ENCODE measurements around the gene UCK1.

DNA sequence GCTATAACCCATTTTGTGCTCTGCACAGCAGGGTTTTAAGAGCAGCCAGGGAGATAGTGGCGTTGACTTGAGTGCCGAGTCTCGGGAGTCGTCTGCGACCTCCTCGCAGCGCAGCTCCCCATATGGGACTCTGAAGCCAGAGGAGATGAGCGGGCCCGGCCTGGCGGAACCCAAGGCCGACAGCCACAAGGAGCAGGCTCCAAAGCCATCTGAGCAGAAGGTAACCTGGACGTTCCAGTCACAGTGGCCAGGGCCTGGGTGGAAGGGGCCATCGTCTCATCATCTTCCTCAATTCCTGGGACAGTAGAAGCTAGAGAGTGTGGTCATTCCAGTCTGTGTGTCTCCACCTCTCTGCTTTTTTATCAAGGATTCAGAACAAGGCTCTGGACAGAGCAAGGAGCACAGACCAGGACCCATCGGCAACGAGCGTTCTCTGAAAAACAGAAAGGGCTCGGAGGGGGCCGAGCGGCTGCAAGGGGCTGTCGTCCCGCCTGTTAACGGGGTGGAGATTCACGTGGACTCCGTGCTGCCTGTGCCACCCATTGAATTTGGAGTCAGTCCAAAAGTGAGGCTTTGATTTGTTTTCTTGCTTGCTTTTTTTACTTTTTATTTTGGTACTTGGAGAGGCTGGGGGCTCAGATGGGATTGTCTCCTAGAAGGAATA is 48.6 kb downstream of the UCK1 start:
- TF ChIP-seq HDGF (IDR thresholded peaks at IDR 0.05; ENCODE audit: borderline replicate concordance) (no peak), TARDBP (IDR thresholded peaks at IDR 0.05) (no peak), SUZ12 (IDR thresholded peaks at IDR 0.05) (no peak), SP1 (IDR thresholded peaks at IDR 0.05) (no peak), FOXA1 (IDR thresholded peaks at IDR 0.05) (no peak), BHLHE40 (IDR thresholded peaks at IDR 0.05; ENCODE audit: borderline replicate concordance) (no peak), ELF4 (IDR thresholded peaks at IDR 0.05) (no peak), ZNF384 (IDR thresholded peaks at IDR 0.05) (no peak), CTBP1 (IDR thresholded peaks at IDR 0.05; ENCODE audit: borderline replicate concordance) (no peak), ARNT (IDR thresholded peaks at IDR 0.05) (no peak), FOXK2 (IDR thresholded peaks at IDR 0.05) (no peak), L3MBTL2 (conservative IDR thresholded peaks at IDR 0.05) (no peak)
- TF ChIP-seq, protein P1, sequence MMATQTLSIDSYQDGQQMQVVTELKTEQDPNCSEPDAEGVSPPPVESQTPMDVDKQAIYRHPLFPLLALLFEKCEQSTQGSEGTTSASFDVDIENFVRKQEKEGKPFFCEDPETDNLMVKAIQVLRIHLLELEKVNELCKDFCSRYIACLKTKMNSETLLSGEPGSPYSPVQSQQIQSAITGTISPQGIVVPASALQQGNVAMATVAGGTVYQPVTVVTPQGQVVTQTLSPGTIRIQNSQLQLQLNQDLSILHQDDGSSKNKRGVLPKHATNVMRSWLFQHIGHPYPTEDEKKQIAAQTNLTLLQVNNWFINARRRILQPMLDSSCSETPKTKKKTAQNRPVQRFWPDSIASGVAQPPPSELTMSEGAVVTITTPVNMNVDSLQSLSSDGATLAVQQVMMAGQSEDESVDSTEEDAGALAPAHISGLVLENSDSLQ (IDR thresholded peaks at IDR 0.05) = no peak
